Nephron (organoid): ENCODE results near the gene EXOG.

Source experiments
- H3K27ac Mint-ChIP-seq, 3 experiments: 2 replicates each; pipeline ENCODE4 v1.8.0; 2020; ENCODE audit warnings: mixed read lengths in 3 of 3, mild to moderate bottlenecking in 2 of 3, moderate library complexity in 1 of 3
- H3K27me3 Mint-ChIP-seq: 2 replicates; pipeline ENCODE4 v1.8.0; 2021; ENCODE audit warnings: low read depth, mild to moderate bottlenecking, moderate library complexity, mixed read lengths
- H3K36me3 Mint-ChIP-seq: 2 replicates; pipeline ENCODE4 v1.8.0; 2020; ENCODE audit warnings: low read depth, mixed read lengths
- H3K4me1 Mint-ChIP-seq: 2 replicates; pipeline ENCODE4 v1.8.0; 2020; ENCODE audit warnings: mixed read lengths
- H3K4me3 Mint-ChIP-seq, 3 experiments: 2 replicates each; pipeline ENCODE4 v1.8.0; 2020; ENCODE audit warnings: mild to moderate bottlenecking in 3 of 3, mixed read lengths in 3 of 3, moderate library complexity in 2 of 3
- H3K9me3 Mint-ChIP-seq: 2 replicates; pipeline ENCODE4 v1.8.0; 2020; ENCODE audit warnings: mixed read lengths
- CTCF ChIP-seq, 3 experiments: fragments of 200-600 bp; sonication (generic); IDR thresholded peaks; one replicate each; pipeline ENCODE4 v1.5.0; 2021; ENCODE audit warnings: antibody characterized with exemption in 3 of 3; ENCODE audit not compliant: unreplicated experiment in 3 of 3

Gene EXOG

DNA sequence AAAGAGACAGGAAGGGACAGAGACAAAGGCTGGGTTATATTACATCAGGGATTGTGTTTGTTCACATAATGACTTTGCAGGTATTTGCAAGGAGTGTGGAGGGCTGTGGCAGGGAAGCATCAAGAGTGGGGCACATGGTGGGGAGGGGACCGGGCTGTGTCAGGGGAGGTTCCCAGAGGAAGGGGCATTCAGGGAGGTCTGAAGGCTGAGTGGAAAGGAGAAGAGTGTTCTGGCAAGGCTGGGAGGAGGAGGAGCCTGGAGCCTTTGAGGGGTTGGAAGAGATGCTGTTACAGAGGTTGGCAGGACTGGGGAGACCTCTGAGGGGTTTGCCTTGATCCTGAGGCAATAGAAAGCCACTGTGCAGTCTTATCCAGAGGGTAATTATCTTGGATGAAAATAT, 49.4 kb downstream of the EXOG start:
- Mint-ChIP-seq H3K9me3 (no peaks in the 10 kb centered on the region), H3K27ac (no peak overlapping the region), H3K27me3 (no peaks in the 10 kb centered on the region), H3K4me1 (peaks cover 11% of the 10 kb centered on the region), H3K36me3 (no peaks in the 10 kb centered on the region), H3K4me3 (no peak overlapping the region)
- no peak for TF ChIP-seq CTCF (IDR thresholded peaks at IDR 0.05; ENCODE audit: unreplicated experiment in 3 of 3)

GRCh38 chr3:38545983-38546382, 49.8 kb downstream of the EXOG start:
- Mint-ChIP-seq H3K9me3 (no peaks in the 10 kb centered on the region), H3K27ac (no peak overlapping the region), H3K36me3 (no peaks in the 10 kb centered on the region), H3K27me3 (no peaks in the 10 kb centered on the region), H3K4me3 (no peak overlapping the region), H3K4me1 (peaks cover 11% of the 10 kb centered on the region)
- no peak for TF ChIP-seq CTCF (IDR thresholded peaks at IDR 0.05; ENCODE audit: unreplicated experiment in 3 of 3)

DNA sequence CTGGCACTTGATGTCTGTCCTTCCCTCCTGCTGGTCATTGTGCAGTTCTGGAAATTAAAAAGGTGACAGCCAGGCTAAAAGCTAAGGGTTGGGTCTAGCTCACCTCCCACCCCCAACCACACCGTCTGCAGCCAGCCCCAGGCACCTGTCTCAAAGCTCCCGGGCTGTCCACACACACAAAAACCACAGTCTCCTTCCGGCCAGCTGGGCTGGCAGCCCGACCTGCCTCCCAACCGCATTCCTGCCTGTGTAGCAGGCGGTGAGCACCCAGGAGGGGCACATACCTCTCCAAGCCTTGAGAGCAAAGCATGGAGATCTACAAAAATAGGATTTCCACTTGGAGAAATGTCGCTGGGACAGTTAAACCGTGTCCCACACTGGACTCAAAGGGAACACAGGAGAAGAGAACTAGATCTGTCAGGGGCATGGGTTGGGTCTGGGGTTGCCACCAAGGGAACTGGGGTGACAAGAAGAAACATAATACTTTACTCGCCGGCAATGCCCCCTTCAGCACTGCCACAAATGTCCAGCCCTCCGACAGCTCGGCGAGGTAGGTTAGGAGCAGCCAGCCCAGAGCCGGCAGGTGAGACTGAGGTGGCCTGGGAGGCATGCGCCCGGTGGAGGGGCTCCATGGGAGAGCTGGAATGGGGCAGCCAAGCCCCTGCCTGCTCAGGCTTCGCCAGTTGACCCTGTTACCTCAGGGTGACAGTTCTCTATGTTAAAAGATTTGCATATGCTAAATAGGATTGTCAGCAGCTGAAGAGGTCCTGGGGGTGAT, 52.2 kb downstream of the EXOG start:
- Mint-ChIP-seq H3K27me3 (no peaks in the 10 kb centered on the region), H3K36me3 (no peaks in the 10 kb centered on the region), H3K4me3 (no peak overlapping the region), H3K4me1 (no peaks in the 10 kb centered on the region), H3K9me3 (no peaks in the 10 kb centered on the region), H3K27ac (no peak overlapping the region)
- TF ChIP-seq CTCF (IDR thresholded peaks at IDR 0.05; ENCODE audit: unreplicated experiment in 3 of 3): no peak

- H3K27ac Mint-ChIP-seq: no peak overlapping the region
- TF ChIP-seq CTCF (IDR thresholded peaks at IDR 0.05; ENCODE audit: unreplicated experiment in 3 of 3): no peak
These were observed 52.9 kb downstream of the EXOG start for GRCh38 chr3:38549082-38549481.

GRCh38 chr3:38549486-38549885, 53.3 kb downstream of the EXOG start:
- no peak for TF ChIP-seq CTCF (IDR thresholded peaks at IDR 0.05; ENCODE audit: unreplicated experiment in 3 of 3)
- H3K4me1 Mint-ChIP-seq: no peaks in the 10 kb centered on the region
- H3K9me3 Mint-ChIP-seq: no peaks in the 10 kb centered on the region
- no peaks in the 10 kb centered on the region for H3K36me3 Mint-ChIP-seq
- no peak overlapping the region for H3K27ac Mint-ChIP-seq
- no peak overlapping the region for H3K4me3 Mint-ChIP-seq
- H3K27me3 Mint-ChIP-seq: no peaks in the 10 kb centered on the region

More at GRCh38 chr3:38549082-38549481, 52.9 kb downstream of the EXOG start:
- Mint-ChIP-seq H3K4me1 (no peaks in the 10 kb centered on the region), H3K27me3 (no peaks in the 10 kb centered on the region), H3K4me3 (no peak overlapping the region), H3K36me3 (no peaks in the 10 kb centered on the region), H3K9me3 (no peaks in the 10 kb centered on the region)
